Measurements from ENCODE around the gene TTYH1.
A peak's percentile ranks its signal among the peaks of the same experiment; 100 is the strongest.

Gene TTYH1

DNA sequence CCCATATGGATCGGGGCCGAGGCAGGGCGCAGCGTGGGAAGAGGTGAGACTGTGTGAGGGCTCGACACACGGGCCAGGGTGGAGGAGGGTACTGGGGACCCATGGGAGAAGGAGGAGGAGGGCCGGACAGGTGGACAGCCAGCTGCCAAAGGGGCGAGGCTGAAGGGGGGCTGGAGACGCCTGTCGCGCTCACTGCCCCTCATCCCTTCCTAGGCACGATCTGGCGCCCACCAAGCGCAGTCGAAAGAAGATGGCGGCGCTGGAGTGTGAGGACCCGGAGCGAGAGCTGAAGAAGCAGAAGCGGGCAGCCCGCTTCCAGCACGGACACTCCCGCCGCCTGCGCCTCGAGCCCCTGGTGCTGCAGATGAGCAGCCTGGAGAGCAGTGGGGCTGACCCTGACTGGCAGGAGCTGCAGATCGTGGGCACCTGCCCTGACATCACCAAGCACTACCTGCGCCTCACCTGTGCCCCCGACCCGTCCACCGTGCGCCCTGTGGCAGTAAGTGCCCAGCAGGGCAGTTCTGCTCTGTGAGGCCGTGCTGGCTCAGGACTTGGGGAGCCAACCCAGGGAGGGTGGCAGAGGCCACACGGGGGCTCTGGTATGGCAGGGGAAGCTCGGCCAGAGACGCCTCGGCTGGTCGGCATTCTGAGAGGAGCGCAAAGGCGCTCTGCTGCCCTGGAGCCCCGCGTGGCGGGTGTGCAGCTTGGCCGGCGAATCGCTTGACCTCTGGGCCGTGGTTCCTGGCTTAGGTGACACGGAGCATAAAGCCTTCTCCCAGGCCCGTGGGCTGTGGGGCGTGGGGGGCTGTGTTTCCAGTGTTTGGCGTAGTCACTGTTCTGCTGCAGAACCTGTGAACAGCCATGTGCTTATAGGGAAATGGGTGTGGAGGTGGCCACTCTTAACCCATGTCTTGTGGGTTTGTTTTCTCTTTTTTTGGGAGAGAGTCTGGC lies 41.4 kb downstream of the TTYH1 start:
- TF ChIP-seq ZFX (IDR thresholded peaks at IDR 0.05), result no peak
- TF ChIP-seq, protein P1, sequence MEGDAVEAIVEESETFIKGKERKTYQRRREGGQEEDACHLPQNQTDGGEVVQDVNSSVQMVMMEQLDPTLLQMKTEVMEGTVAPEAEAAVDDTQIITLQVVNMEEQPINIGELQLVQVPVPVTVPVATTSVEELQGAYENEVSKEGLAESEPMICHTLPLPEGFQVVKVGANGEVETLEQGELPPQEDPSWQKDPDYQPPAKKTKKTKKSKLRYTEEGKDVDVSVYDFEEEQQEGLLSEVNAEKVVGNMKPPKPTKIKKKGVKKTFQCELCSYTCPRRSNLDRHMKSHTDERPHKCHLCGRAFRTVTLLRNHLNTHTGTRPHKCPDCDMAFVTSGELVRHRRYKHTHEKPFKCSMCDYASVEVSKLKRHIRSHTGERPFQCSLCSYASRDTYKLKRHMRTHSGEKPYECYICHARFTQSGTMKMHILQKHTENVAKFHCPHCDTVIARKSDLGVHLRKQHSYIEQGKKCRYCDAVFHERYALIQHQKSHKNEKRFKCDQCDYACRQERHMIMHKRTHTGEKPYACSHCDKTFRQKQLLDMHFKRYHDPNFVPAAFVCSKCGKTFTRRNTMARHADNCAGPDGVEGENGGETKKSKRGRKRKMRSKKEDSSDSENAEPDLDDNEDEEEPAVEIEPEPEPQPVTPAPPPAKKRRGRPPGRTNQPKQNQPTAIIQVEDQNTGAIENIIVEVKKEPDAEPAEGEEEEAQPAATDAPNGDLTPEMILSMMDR (conservative IDR thresholded peaks at IDR 0.05), result no peak
- no peak overlapping the region for H3K27ac ChIP-seq

DNA sequence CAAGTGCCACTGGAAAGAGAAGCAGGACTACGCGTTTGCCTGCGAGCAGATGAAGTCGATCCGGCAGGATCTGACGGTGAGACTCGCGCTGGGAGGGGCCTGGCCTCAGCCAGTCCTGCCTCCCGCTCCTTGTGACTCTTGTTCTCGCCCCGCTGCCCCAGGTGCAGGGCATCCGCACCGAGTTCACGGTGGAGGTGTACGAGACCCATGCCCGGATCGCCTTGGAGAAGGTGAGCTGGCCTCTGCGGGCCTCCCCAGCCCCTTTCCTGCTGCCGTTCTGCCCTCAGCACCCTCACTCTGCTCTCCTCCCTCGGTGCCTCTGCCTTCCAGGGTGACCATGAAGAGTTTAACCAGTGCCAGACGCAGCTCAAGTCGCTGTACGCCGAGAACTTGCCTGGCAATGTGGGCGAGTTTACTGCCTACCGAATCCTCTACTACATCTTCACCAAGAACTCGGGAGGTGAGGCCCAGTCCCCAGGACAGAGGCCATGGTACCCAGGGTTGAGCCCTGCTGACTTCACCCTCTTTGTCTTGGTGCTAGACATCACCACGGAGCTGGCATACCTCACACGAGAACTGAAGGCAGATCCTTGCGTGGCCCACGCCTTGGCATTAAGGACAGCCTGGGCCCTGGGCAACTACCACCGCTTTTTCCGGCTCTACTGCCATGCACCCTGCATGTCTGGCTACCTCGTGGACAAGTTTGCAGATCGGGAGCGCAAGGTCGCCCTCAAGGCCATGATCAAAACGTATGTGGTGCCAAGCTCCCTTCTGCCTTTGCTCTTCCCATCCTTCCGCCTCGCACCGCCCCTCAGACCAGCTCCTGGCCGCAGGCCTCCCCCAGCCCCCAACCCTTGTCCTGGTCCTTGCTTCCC lies 42.7 kb downstream of the TTYH1 start:
- H3K27ac ChIP-seq, result no peak overlapping the region
- TF ChIP-seq ZFX (IDR thresholded peaks at IDR 0.05), result no peak
- TF ChIP-seq, protein P1 (conservative IDR thresholded peaks at IDR 0.05), result no peak

DNA sequence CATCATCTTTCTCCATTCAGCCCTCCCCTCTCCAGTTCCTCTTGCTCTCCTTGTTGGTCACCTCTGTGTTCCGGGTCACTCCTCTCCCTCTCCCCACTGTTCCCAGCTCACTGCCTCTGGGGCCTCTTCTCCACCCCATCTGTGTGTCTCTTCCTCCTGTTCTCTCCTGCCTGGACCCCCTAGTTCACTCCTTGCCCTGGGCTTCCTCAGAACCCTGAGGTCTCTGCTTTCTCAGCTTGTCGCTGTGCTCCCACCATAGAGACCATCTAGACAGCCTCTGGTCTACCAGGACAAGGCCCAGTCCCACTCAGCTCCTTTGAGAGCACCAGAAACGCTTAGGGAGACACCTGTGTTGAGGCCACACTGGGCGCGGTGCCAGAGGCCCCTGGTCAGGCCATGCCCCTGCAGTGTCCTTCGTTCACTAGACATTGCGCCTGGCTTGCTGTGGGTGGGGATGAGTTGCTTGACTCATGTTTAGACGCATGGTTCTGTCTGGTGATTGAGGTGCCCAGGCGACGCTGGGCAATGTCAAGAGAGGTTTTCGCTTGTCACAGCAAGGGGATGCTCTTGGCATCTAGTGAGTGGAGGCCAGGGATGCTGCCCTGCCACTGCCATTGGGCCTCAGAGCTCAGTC lies 43.5 kb downstream of the TTYH1 start:
- no peak overlapping the region for H3K27ac ChIP-seq

DNA sequence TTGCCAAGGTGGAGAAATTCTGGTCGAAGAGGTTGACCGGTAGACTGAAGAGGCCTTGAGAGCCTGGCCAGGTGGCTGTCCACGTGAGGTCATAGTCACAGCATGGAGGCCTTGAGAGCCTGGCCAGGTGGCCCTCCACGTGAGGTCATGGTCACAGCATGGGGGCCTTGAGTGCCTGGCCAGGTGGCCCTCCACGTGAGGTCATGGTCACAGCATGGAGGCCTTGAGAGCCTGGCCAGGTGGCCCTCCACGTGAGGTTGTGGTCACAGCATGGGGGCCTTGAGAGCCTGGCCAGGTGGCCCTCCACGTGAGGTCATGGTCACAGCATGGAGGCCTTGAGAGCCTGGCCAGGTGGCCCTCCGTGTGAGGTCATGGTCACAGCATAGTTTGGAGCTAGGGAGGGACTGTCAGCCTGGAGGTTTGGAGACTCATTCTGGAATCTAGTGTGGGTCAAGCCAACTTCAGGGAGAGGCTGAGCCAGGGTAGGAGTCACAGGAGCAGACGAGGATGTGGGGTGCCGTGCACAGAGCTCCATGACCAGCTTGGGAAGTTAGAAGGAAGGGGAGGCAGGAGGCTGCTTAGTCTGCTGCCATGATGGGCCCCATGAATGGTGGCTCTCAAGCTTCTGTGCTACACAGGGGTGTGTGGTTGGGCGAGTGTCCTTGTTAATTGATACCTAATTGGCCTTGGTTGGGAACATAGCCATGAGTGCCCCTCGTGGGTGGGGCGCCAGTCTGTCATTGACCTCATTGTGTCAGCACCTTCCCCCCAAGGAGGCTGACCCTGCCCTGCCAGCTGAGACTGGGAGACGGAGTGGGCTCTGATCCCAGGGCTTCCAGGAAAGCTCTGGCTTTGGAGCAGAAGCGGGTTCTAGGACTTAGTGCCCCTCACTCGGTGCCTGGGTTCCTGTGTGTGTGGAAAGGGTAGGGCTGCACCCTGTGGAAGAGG lies 44.3 kb downstream of the TTYH1 start:
- H3K27ac ChIP-seq, result no peak overlapping the region; the same call in 1 of the 2 replicates
- no peak for TF ChIP-seq ZFX (IDR thresholded peaks at IDR 0.05)
- TF ChIP-seq, protein P1 (conservative IDR thresholded peaks at IDR 0.05), result no peak

More for the DNA sequence above, 43.5 kb downstream of the TTYH1 start:
- TF ChIP-seq ZFX (IDR thresholded peaks at IDR 0.05), result no peak
- TF ChIP-seq, protein P1 (conservative IDR thresholded peaks at IDR 0.05), result no peak

DNA sequence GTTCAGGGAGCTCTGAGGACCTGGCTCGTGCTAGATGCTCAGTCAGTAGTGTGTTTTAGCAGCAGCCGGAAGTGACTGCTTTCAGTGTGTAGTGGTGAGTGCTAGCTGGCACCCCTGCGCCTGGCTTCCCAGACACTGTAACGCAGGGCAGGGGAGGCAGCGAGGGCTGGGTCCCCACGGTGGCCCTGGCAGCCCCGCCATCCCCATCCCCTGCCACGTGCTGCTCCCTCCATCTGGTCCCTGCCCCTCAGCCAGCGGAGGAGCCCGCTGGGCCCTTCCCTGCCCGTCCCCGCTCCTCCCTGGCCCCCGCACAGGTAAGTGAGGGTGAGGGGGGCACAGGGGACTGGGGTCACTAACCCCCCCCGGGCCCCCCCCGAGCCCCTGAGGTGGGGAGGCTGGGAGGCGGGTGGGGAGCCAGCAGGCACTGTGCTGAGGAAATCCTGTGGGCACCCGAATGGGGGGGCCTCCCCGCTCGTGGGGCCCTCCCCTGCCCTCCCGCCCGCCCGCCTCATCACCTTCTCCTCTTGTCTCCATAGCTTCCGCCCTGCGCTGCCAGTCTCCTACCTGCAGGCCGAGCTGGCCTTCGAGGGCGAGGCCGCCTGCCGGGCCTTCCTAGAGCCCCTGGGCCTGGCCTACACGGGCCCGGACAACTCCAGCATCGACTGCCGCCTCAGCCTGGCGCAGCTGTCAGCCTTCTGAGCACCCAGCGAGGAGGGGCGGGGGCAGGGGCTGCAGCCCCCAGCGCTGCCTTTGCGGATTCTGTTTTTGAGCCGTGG lies 45.2 kb downstream of the TTYH1 start:
- TF ChIP-seq, protein P1 (conservative IDR thresholded peaks at IDR 0.05), result no peak
- TF ChIP-seq ZFX (IDR thresholded peaks at IDR 0.05), result no peak
- H3K27ac ChIP-seq, result no peak overlapping the region; the same call in 1 of the 2 replicates

DNA sequence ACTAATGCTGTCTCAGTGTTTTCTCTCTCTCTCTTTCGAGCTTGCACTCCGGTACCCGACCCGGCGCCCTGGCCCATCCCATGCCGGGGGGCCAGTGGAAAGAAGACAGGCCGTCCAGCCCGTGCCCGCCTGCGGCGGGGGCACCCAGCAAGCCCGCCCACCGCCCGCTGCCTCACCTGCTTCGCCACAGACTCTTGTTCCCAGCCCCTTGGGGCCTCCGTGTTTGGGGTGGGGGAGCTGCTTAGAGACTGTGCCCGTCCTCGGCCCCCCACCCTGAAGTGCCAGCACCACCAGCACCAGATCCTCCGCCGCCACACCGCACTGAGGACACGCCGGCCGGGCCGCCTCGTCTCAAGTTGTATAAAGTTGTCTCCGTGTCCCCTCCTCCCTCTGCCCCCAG lies 45.9 kb downstream of the TTYH1 start:
- H3K27ac ChIP-seq, result peak overlapping the region; percentile 100
- TF ChIP-seq, protein P1 (conservative IDR thresholded peaks at IDR 0.05), result no peak
- TF ChIP-seq ZFX (IDR thresholded peaks at IDR 0.05), result no peak
